H9 (cell line): ENCODE results near the gene MGLL. TPM values are rescaled to one million over a fixed set of nuclear protein-coding genes. Genes with fewer than 3 reads are reported as not detected.

Experiments
- DNase-seq: peaks from one replicate; pipeline ENCODE4 v3.0.0-alpha.2; 2017
- H2AFZ ChIP-seq: one replicate; pipeline ENCODE4 v1.6.1; 2013; ENCODE audit warnings: mild to moderate bottlenecking, low read length, control low read depth, moderate library complexity
- H2AK5ac ChIP-seq: 2 replicates; pipeline ENCODE4 v1.6.1; 2013; ENCODE audit warnings: low read length, control low read depth, mixed read lengths; ENCODE audit not compliant: insufficient read length
- H2BK120ac ChIP-seq: one replicate; pipeline ENCODE4 v1.6.1; 2013; ENCODE audit warnings: low read depth, mild to moderate bottlenecking, low read length, control low read depth, inconsistent platforms; ENCODE audit not compliant: poor library complexity, severe bottlenecking
- H2BK12ac ChIP-seq: 2 replicates; pipeline ENCODE4 v1.6.1; 2013; ENCODE audit warnings: low read length, control low read depth, mixed read lengths, low read depth; ENCODE audit not compliant: insufficient read length
- H2BK15ac ChIP-seq: 2 replicates; pipeline ENCODE4 v1.6.1; 2013; ENCODE audit warnings: low read depth, low read length, control low read depth
- H2BK20ac ChIP-seq: one replicate; pipeline ENCODE4 v1.6.1; 2013; ENCODE audit warnings: low read depth, mild to moderate bottlenecking, low read length, control low read depth, inconsistent platforms; ENCODE audit not compliant: poor library complexity, severe bottlenecking
- H2BK5ac ChIP-seq: 2 replicates; pipeline ENCODE4 v1.6.1; 2013; ENCODE audit warnings: low read length, control low read depth, mixed read lengths; ENCODE audit not compliant: insufficient read length
- H3K14ac ChIP-seq: 2 replicates; pipeline ENCODE4 v1.6.1; 2013; ENCODE audit warnings: low read length, control low read depth; ENCODE audit not compliant: insufficient read depth
- H3K18ac ChIP-seq: 2 replicates; pipeline ENCODE4 v1.6.1; 2013; ENCODE audit warnings: low read depth, mild to moderate bottlenecking, mixed read lengths, low read length, control low read depth; ENCODE audit not compliant: insufficient read length
- H3K23ac ChIP-seq: 2 replicates; pipeline ENCODE4 v1.6.1; 2013; ENCODE audit warnings: low read length, control low read depth, mixed read lengths, low read depth; ENCODE audit not compliant: insufficient read length
- H3K23me2 ChIP-seq: 2 replicates; pipeline ENCODE4 v1.6.1; 2013; ENCODE audit warnings: low read depth, mild to moderate bottlenecking, mixed read lengths, low read length, control low read depth; ENCODE audit not compliant: insufficient read length, poor library complexity, severe bottlenecking
- H3K27ac ChIP-seq: 2 replicates; pipeline ENCODE4 v1.5.1; 2013; ENCODE audit warnings: low read length, control low read depth, mixed read lengths, low read depth; ENCODE audit not compliant: insufficient read length
- H3K27me3 ChIP-seq: 2 replicates; pipeline ENCODE4 v1.6.1; 2013; ENCODE audit warnings: low read length, control low read depth, inconsistent platforms; ENCODE audit not compliant: insufficient read depth
- H3K4ac ChIP-seq: 2 replicates; pipeline ENCODE4 v1.6.1; 2013; ENCODE audit warnings: low read depth, mild to moderate bottlenecking, control low read depth, inconsistent platforms, low read length, moderate library complexity
- H3K4me1 ChIP-seq: 2 replicates; pipeline ENCODE4 v1.6.1; 2013; ENCODE audit warnings: low read length, control low read depth, inconsistent platforms; ENCODE audit not compliant: insufficient read depth
- H3K4me2 ChIP-seq: 2 replicates; pipeline ENCODE4 v1.6.1; 2013; ENCODE audit warnings: low read length, control low read depth, mixed read lengths; ENCODE audit not compliant: insufficient read length, insufficient read depth
- H3K56ac ChIP-seq: 2 replicates; pipeline ENCODE4 v1.6.1; 2013; ENCODE audit warnings: low read depth, mild to moderate bottlenecking, mixed read lengths, low read length, control low read depth; ENCODE audit not compliant: insufficient read length
- H3K79me1 ChIP-seq: 2 replicates; pipeline ENCODE4 v1.6.1; 2013; ENCODE audit warnings: low read depth, mild to moderate bottlenecking, moderate library complexity, low read length, control low read depth, inconsistent platforms; ENCODE audit not compliant: insufficient read depth, poor library complexity, severe bottlenecking
- H3K79me2 ChIP-seq: 2 replicates; pipeline ENCODE4 v1.6.1; 2013; ENCODE audit warnings: low read length, control low read depth, inconsistent platforms; ENCODE audit not compliant: insufficient read depth
- H3K9ac ChIP-seq: 2 replicates; pipeline ENCODE4 v1.6.1; 2013; ENCODE audit warnings: low read length, control low read depth, mixed read lengths; ENCODE audit not compliant: insufficient read length; ENCODE audit errors: extremely low read depth
- H3K9me3 ChIP-seq: one replicate; pipeline ENCODE4 v1.6.1; 2013; ENCODE audit warnings: low read depth, low read length, inconsistent platforms; ENCODE audit not compliant: control insufficient read depth
- H3T11ph ChIP-seq: one replicate; pipeline ENCODE4 v1.6.1; 2013; ENCODE audit warnings: mild to moderate bottlenecking, low read length, control low read depth, inconsistent platforms
- H4K20me1 ChIP-seq: one replicate; pipeline ENCODE4 v1.6.1; 2013; ENCODE audit not compliant: control insufficient read depth, insufficient read length, insufficient read depth
- H4K5ac ChIP-seq: 2 replicates; pipeline ENCODE4 v1.6.1; 2013; ENCODE audit warnings: low read depth, mild to moderate bottlenecking, mixed read lengths, low read length, control low read depth; ENCODE audit not compliant: insufficient read length
- H4K8ac ChIP-seq: replicated peaks from 2 replicates; pipeline ENCODE4 v1.6.1; 2013; ENCODE audit warnings: low read length, control low read depth, mixed read lengths, low read depth; ENCODE audit not compliant: insufficient read length
- H4K91ac ChIP-seq: 2 replicates; pipeline ENCODE4 v1.6.1; 2013; ENCODE audit warnings: low read depth, mild to moderate bottlenecking, moderate library complexity, mixed read lengths, low read length, control low read depth; ENCODE audit not compliant: insufficient read length
- H3K27ac Mint-ChIP-seq, 3 experiments: 2 replicates in 2 of 3; 3 replicates in 1 of 3; pipeline ENCODE4 v1.8.0; 2020 to 2021; ENCODE audit warnings: mixed read lengths in 3 of 3, mild to moderate bottlenecking in 1 of 3, moderate library complexity in 1 of 3
- H3K27me3 Mint-ChIP-seq: 2 replicates; pipeline ENCODE4 v1.8.0; 2021; ENCODE audit warnings: low read depth, mild to moderate bottlenecking, moderate library complexity, mixed read lengths
- H3K36me3 Mint-ChIP-seq, 3 experiments: 2 replicates in 2 of 3; 3 replicates in 1 of 3; pipeline ENCODE4 v1.8.0; 2020 to 2021; ENCODE audit warnings: low read depth in 3 of 3, mixed read lengths in 3 of 3; ENCODE audit not compliant: insufficient read depth in 1 of 3
- H3K4me1 Mint-ChIP-seq, 2 experiments: 2 replicates each; pipeline ENCODE4 v1.8.0; 2020; ENCODE audit warnings: mixed read lengths in 2 of 2
- H3K4me3 Mint-ChIP-seq, 2 experiments: 2 replicates in 1 of 2; 3 replicates in 1 of 2; pipeline ENCODE4 v1.8.0; 2020 to 2021; ENCODE audit warnings: mild to moderate bottlenecking in 2 of 2, mixed read lengths in 2 of 2, moderate library complexity in 1 of 2
- H3K9me3 Mint-ChIP-seq, 2 experiments: 2 replicates in 1 of 2; 3 replicates in 1 of 2; pipeline ENCODE4 v1.8.0; 2020; ENCODE audit warnings: mild to moderate bottlenecking in 2 of 2, mixed read lengths in 2 of 2, moderate library complexity in 1 of 2
- CTCF ChIP-seq: fragments of 200-600 bp; sonication (generic); conservative IDR thresholded peaks from 3 replicates; pipeline ENCODE4 v1.8.0; 2021; ENCODE audit warnings: antibody characterized with exemption, mild to moderate bottlenecking
- whole genome bisulfite sequencing: extraction: QIAGEN DNeasy Blood & Tissue Kit; methylation state at CpG from one replicate; pipeline ENCODE4 v1.1.7; 2013; ENCODE audit warnings: missing lambda C conversion rate, low lambda C conversion rate, mixed read lengths; ENCODE audit not compliant: insufficient read length; ENCODE audit errors: extremely low coverage; 5-methylcytosine and 5-hydroxymethylcytosine counted together
- total RNA-seq: library from RNA; stranded (reverse); gene quantifications from 2 replicates; pipeline ENCODE4 v1.2.1, GENCODE V29; 2021

Gene MGLL
- total RNA-seq, 1 experiment from 2014 or later, result 0.11 TPM

GRCh38 chr3:127833281-127834032 is 11.1 kb upstream of the MGLL start:
- no peak overlapping the region for H3K23ac ChIP-seq
- no peak for TF ChIP-seq CTCF
- no peak overlapping the region for H2BK15ac ChIP-seq
- DNase-seq, result peak; percentile 1
- no peak overlapping the region for H2BK120ac ChIP-seq
- no peak overlapping the region for H4K5ac ChIP-seq
- H2AFZ ChIP-seq, result no peak overlapping the region
- H3K79me1 ChIP-seq, result no peaks in the 10 kb centered on the region
- no peaks in the 10 kb centered on the region for H3K27me3 ChIP-seq
- H3K4ac ChIP-seq, result no peak overlapping the region
- H2BK12ac ChIP-seq, result no peak overlapping the region
- H4K20me1 ChIP-seq, result no peaks in the 10 kb centered on the region
- Mint-ChIP-seq H3K9me3 (peaks cover 8% of the 10 kb centered on the region in 2 experiments), H3K4me1 (peaks cover 7 to 16% of the 10 kb centered on the region in 2 experiments), H3K36me3 (peaks cover 0 to 7% (median 0%) of the 10 kb centered on the region in 3 experiments; a peak in 2 of 7 replicates), H3K27me3 (no peaks in the 10 kb centered on the region; the same call in 1 of the 2 replicates), H3K4me3 (no peak overlapping the region), H3K27ac (no peak overlapping the region)
- no peak overlapping the region for H3K18ac ChIP-seq
- H4K91ac ChIP-seq, result no peak overlapping the region
- no peak overlapping the region for H4K8ac ChIP-seq
- no peak overlapping the region for H3K56ac ChIP-seq
- no peak overlapping the region for H3K4me2 ChIP-seq
- H3K27ac ChIP-seq, result no peak overlapping the region
- H3T11ph ChIP-seq, result no peak overlapping the region
- H3K9me3 ChIP-seq, result no peaks in the 10 kb centered on the region
- no peak overlapping the region for H2BK20ac ChIP-seq
- H2BK5ac ChIP-seq, result no peak overlapping the region
- no peak overlapping the region for H2AK5ac ChIP-seq
- no peaks in the 10 kb centered on the region for H3K23me2 ChIP-seq
- WGBS, result no CpG with 5 or more reads among the region's 2 CpGs
- H3K9ac ChIP-seq, result no peak overlapping the region
- H3K14ac ChIP-seq, result no peak overlapping the region
- H3K4me1 ChIP-seq, result no peaks in the 10 kb centered on the region
- no peaks in the 10 kb centered on the region for H3K79me2 ChIP-seq
